HG02885 (cell line): ENCODE data around the gene CFAP99.
A peak's percentile ranks its signal among the peaks of the same experiment; 100 is the strongest.

ENCODE experiments used
- ATAC-seq: cut with Tn5 transposase; IDR thresholded peaks from one replicate; pipeline ENCODE4 v1.9.1; 2021; ENCODE audit warnings: mild to moderate bottlenecking; ENCODE audit not compliant: unreplicated experiment, poor library complexity

Gene CFAP99

GRCh38 chr4:2445130-2445529 is 26.4 kb downstream of the CFAP99 start:
- ATAC-seq: no peak

- no peak for ATAC-seq
Observed at GRCh38 chr4:2445571-2445970, 26.8 kb downstream of the CFAP99 start.

GRCh38 chr4:2446656-2447564 is 28.2 kb downstream of the CFAP99 start:
- no peak for ATAC-seq

GRCh38 chr4:2448589-2448988 is 29.8 kb downstream of the CFAP99 start:
- ATAC-seq: no peak

- ATAC-seq: no peak
Observed at GRCh38 chr4:2449051-2449450, 30.3 kb downstream of the CFAP99 start.

GRCh38 chr4:2449511-2450392 is 31.0 kb downstream of the CFAP99 start:
- ATAC-seq: no peak

- ATAC-seq: no peak
Observed at GRCh38 chr4:2450394-2451035, 31.8 kb downstream of the CFAP99 start.

- no peak for ATAC-seq
Observed at GRCh38 chr4:2451036-2451520, 32.3 kb downstream of the CFAP99 start.

- no peak for ATAC-seq
Observed at GRCh38 chr4:2451821-2452785, 33.3 kb downstream of the CFAP99 start.

GRCh38 chr4:2457481-2458295 is 38.9 kb downstream of the CFAP99 start:
- no peak for ATAC-seq

GRCh38 chr4:2458546-2459491 is 40.1 kb downstream of the CFAP99 start:
- no peak for ATAC-seq

GRCh38 chr4:2459589-2460349 is 41.0 kb downstream of the CFAP99 start:
- ATAC-seq: no peak

- no peak for ATAC-seq
Observed at GRCh38 chr4:2461246-2461960, 42.6 kb downstream of the CFAP99 start.

GRCh38 chr4:2462218-2462991 is 43.6 kb downstream of the CFAP99 start:
- ATAC-seq: peak; percentile 91

GRCh38 chr4:2462992-2463762 is 44.4 kb downstream of the CFAP99 start:
- no peak for ATAC-seq
